DLD1 (cell line): ENCODE measurements around the gene PRKG1.

Experiments
- in situ Hi-C: cut with HindIII; loops from 2 replicates; pipeline ENCODE4 v1.10.0; 2017; ENCODE audit warnings: low sequenced_read_pairs

The PRKG1 gene

DNA sequence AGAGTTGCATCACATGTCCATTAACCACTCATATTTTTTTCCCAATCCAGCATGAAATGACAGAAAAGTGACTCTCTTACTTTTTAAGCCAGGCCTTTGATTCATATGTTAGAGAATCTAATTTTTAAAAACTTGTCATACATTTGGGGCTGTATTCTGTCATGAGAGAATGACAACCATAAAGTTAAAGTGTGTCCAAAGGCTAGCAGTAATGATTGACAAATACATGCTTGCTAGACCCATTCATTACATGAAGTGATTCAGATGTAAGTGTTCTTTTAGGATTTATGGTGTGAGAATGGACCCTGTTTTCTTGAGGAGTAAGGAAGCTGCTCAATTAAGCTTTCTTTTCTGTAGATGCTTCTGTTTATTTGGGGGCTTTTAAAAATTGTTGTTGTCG is 549.7 kb downstream of the PRKG1 start:
- in situ Hi-C loops: no loop called here

DNA sequence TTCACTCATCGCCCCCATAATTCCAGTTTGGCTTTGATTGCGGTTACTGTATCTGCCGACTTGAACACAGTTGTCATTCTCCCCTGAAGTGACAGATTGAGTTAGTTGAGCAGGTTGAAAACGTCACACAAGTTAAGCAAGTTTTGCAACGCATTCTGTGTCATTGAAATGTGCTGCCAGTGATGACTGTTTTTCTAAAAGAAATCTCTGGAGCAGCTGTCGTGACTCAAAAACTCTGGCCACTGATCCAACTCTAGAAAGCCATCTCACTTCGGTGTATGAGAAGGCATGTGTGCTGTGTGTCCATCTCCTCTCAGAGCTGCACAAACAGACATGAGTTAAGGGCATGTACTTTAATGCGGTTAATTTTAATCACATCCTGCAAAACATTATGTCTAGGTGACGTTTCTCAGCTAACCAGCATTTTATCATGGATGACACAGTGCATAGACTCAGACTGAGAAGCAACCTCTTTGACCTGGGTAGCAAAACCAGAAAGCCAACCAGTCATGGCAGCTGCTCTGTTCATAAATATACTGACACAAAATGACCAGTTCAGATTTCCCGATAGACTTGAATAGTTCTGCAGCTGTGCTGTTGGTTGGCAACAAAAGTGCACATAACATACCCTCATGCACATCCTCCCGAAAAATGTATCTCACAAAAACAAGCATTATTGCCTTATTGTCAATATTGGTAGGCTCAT is 555.8 kb downstream of the PRKG1 start:
- in situ Hi-C loops: no loop called here

DNA sequence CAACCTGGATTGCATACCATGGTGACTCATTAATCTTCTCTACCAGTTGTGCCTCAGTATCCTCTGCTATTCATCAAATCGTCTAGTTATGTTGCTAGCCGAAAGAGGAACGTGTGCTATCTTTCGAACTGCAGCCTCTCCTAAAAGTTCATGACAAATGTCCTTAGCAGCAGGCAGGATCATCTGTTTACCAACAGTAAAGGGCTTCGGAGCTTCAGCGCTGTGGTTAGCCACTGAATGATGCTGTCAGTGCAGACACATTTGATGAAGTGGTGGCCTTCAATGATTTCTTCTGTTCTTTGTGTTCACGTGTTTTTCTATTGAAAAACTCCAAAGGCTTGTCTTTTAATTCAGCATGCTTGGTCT is 556.3 kb downstream of the PRKG1 start:
- in situ Hi-C loops: no loop called here

DNA sequence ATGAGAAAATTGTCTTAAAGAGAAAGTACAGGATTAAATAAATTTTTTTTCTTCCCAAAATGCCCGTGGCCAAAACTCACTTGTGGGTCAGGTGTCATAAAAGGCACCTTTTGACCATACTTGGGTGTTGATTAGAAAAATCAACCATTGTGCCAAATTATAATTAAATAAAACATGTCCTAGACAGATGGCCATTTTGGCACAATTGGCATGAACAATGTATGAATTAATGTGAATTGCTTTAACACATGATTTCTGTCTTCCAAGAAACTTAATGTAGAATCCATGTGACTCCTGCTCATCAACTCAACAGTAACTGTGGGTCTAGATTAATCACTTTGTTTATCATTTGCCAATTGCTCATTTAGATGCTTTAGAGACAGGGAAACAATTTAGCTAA is 561.1 kb downstream of the PRKG1 start:
- in situ Hi-C loops: no loop called here

- in situ Hi-C loops: no loop called here
Observed at GRCh38 chr10:51638211-51638610, 563.9 kb downstream of the PRKG1 start.

- in situ Hi-C loops: no loop called here
Observed at GRCh38 chr10:51638737-51639136, 564.5 kb downstream of the PRKG1 start.

DNA sequence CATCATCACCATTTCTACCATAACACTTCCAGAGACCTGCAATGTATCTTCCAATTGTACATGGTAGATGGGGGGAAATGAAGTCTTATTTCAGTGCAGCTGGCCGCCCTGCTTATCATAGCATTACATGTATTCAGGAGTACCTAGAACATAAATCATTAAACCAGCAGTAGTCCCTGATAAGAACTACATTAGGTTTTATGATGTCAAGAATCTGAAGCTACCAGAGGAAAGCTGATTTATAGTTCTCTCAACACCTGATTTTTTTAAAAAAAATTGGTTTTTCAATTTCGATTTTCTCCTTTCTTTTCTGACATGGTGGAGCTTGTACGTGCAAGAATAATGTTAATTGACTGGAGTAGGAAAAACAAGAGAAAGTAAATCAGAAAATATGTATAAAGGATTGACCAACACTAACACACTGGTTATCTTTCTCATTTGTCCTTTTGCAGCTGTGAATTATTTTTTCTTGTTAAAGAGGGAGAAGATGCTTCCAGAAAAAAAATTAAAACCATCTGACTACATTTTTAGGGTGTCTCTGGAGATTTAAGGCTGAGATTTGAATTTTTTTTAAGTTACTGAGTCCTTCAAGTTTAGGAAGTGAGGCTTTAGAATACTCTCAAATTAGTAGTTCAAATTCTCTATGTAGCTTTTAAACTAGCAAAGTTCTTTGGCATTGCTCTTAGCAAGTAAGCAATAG is 566.0 kb downstream of the PRKG1 start:
- in situ Hi-C loops: no loop called here

DNA sequence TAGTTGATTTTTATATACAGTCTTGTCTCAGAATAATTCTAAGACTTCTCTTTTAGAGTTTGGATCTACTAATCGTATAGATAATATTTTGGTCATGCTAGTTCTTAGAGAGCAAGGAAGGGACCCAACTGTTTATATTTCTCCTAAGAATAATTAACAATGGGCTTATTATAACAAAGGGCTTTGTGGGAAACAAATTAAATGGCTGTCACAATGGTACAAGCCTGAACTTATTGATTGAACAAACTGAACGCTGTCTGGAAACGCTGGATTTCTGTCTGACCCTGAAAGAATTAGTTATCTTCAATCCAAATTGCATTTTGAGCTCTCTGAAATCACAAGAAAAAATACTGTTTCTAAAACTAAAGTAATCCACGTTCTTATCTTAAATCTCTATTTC is 568.3 kb downstream of the PRKG1 start:
- in situ Hi-C loops: no loop called here

DNA sequence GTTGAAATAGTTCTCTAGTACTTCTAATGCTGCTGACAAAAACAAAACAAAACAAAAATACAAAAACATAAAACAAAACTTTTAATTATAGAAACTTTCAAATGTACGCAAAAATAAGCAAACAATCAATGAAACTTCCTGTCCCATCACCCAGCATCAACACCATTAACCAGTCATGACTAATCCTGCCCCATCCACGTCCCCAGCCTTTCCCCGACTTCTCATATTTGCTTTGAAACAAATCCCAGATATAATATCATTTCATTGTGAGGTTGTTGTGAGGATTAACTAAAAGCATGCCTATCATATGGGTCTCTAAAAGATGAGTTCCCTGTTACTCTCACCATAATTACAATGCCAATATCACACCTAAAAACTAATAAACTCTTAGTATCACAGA is 569.4 kb downstream of the PRKG1 start:
- in situ Hi-C loops: no loop called here

GRCh38 chr10:51649064-51649463 is 574.8 kb downstream of the PRKG1 start:
- in situ Hi-C loops: no loop called here

- in situ Hi-C loops: no loop called here
Observed at GRCh38 chr10:51651063-51651462, 576.8 kb downstream of the PRKG1 start.

GRCh38 chr10:51653025-51653424 is 578.7 kb downstream of the PRKG1 start:
- in situ Hi-C loops: no loop called here

DNA sequence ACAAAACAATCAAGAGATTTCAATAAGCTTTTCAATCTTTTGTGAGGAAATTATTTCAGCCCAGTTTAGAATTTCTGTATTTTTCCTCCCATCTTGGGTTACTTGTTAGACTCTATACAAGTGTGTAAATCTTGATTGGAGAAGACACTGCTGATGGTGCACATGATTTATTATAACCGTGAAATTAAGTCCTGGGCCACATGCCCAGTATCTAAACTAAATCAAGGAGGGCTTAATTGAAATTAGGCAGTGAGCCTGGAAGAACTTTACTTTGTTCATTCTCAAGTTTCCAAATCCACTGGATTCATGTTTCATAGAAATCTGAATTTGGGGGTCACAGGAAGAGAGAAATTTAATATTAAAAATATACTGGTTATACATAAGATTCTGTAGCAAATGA is 580.6 kb downstream of the PRKG1 start:
- in situ Hi-C loops: no loop called here

- in situ Hi-C loops: no loop called here
Observed at GRCh38 chr10:51656503-51656902, 582.2 kb downstream of the PRKG1 start.

GRCh38 chr10:51658000-51658399 is 583.7 kb downstream of the PRKG1 start:
- in situ Hi-C loops: no loop called here

- in situ Hi-C loops: no loop called here
Observed at GRCh38 chr10:51659344-51659743, 585.1 kb downstream of the PRKG1 start.

- in situ Hi-C loops: no loop called here
Observed at GRCh38 chr10:51663086-51663485, 588.8 kb downstream of the PRKG1 start.

- in situ Hi-C loops: no loop called here
Observed at GRCh38 chr10:51666456-51666855, 592.2 kb downstream of the PRKG1 start.

- in situ Hi-C loops: no loop called here
Observed at GRCh38 chr10:51667678-51668335, 593.5 kb downstream of the PRKG1 start.

DNA sequence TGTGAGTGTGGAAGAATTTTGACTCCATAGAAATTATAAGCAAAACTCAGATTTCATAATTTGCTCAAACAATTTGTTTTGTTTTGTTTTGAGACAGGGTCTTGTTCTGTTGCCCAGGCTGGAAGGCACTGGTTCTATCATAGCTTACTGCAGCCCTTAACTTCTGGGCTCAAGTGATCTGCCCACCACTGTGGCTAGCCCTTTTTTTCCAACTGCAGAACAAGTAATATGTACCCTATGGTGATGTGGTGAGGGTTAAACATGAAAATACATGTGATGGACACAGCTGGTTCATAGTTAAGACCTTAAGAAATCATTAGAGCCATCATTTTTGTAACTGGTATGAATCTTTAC is 594.0 kb downstream of the PRKG1 start:
- in situ Hi-C loops: no loop called here

DNA sequence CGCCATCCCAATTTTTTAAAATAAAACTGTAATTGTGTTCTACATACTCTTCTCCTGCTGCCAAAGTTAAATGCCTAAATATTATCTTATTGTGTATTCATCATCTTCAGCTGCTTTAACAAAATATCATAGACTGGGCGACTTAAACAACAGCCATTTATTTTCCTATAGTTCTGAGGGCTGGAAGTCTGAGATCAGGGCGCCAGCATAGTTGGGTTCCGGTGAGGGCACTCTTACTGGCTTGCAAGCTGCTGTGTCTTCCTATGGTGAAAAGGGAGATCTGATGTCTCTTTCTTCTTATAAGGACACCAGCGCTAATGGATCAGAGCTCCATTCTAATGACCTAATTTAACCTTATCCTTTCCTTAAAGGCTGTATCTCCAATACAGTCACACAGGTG is 594.8 kb downstream of the PRKG1 start:
- in situ Hi-C loops: no loop called here

DNA sequence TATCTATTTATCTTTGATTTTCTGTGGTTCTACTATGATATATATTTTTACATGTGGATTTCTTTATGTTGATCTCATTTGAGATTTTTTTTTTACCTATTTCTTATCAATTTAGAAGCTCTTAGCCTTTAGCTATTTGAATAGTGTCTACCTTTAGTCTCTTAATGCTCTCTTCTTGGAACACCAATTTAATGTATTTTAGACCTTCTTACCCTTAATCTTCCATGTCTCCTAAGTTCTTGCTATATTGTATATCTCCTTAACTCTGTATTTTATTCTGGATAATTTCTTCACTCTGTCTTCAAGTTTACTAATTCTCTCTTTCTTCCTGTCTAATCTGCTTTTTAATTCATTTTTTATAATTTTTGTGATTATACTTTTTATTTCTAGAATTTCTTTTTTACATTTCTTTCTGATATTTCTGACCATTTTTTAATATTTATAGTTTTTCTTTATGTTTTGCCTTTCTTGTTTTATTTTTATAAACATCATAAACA is 597.8 kb downstream of the PRKG1 start:
- in situ Hi-C loops: no loop called here
